GM12873 (cell line): ENCODE results near the gene PCDH1.

Experiments used
- CTCF ChIP-seq: IDR thresholded peaks from 2 replicates; pipeline ENCODE4 v1.5.1; 2012; ENCODE audit warnings: low read depth, mild to moderate bottlenecking, moderate library complexity, low read length, control low read depth; ENCODE audit not compliant: insufficient read depth; ENCODE audit errors: missing control alignments

Gene PCDH1

GRCh38 chr5:141889282-141889871 lies 11.2 kb upstream of the PCDH1 start:
- peak; percentile 42 for TF ChIP-seq CTCF

DNA sequence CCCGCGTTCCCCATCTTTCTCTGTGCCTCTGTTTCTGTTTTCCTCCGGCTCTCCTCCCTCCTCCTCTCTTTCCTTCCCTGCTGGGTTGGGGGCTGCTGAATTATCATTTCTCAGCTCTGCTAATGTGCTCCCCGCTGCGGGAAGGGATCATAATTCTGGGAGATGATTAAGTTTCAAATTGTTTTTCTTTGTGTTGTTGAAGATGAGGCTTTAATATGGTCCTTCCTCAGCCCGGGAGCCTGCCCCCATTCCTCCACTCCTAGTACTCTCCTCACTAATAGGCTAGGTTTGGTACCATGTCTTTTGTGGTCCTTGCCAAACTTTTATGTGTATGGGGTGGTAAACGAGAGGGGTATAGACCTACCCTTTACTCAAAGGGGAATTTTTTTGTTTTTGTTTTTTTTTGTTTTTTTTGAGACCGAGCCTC lies 5.7 kb upstream of the PCDH1 start:
- TF ChIP-seq CTCF, result no peak

- no peak for TF ChIP-seq CTCF
Measured at GRCh38 chr5:141883184-141883891, 5.1 kb upstream of the PCDH1 start.

GRCh38 chr5:141882594-141883183 lies 4.5 kb upstream of the PCDH1 start:
- no peak for TF ChIP-seq CTCF

DNA sequence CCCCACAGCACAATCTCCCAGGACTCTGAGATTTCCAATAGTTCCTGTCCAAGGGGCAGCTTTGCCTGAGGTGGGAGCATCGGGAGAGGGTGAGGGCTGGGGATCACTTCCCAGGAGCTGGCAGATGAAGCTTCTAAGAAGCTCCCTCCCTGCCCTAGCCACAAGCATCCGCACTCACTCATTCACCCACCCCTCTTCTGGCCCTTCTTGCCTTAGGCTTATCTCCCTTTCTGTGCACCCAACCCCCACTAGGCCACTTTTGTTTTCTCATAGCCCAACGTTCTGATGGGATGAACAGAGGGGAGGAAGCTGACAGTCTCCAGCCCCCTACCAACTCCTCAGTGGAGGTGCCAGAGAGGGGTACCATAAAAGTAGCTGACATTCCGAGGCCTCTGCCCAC lies 3.7 kb upstream of the PCDH1 start:
- TF ChIP-seq CTCF, result no peak

- TF ChIP-seq CTCF, result no peak
Measured at GRCh38 chr5:141880961-141881801, 3.0 kb upstream of the PCDH1 start.
